ENCODE data around the gene MMP23B. TPM values are rescaled to one million over a fixed set of nuclear protein-coding genes. Genes with fewer than 3 reads are reported as not detected.

MMP23B gene
- total and polyA plus RNA-seq, 10 of the 15 experiments (the other 5 are each of a cell fraction or from before 2014, with no cell fraction given) = 0.25 to 0.76 (median 0.34) TPM; not detected in 4

DNA sequence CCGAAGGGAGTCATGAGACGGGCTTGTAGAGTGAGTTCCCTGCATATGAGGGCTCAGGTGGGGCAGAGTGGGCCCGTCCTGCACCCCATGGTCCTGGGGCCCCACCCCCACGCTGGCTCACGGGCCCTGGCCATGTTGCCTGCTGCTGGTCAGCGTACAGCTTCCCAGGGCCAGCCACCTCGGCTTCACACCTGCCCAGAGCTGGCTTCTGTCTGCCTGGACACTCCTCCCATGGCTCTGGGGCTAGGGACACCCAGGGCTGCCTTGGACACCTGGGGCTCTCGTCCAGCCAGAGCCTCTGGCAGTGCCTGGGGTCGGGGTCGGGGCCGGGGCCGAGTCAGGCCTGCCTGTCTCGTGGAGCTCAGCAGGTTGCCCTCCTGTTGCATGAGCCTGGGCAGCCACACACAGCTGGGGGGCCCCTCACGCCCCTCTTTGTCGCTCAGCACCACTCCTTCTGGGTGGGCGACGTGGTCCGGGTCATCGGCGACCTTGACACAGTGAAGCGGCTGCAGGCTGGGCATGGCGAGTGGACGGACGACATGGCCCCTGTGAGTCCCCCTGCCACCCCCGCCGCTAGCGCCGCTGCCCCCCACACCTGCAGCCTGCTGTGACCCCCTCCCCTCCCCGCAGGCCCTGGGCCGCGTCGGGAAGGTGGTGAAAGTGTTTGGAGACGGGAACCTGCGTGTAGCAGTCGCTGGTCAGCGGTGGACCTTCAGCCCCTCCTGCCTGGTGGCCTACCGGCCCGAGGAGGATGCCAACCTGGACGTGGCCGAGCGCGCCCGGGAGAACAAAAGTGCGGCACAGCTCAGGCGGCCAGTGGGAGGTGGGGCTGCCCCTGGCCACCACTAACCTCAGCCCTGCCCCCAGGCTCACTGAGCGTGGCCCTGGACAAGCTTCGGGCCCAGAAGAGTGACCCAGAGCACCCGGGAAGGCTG, 5.5 kb upstream of the MMP23B start:
- H2AFZ ChIP-seq (ENCODE audit: control insufficient read depth, low read depth, low read length) = no peak overlapping the region
- POLR2A ChIA-PET = no interaction called here
- no peak overlapping the region for H3K9ac ChIP-seq (ENCODE audit: control insufficient read depth, insufficient read depth, low read length)
- SMC1A ChIA-PET (ENCODE audit: uncharacterized antibody, unreplicated experiment) = no interaction called here
- no peaks in the 10 kb centered on the region for H3K9me3 ChIP-seq (replicated peaks; ENCODE audit: control insufficient read depth, insufficient read depth, low read length)
- no peaks in the 10 kb centered on the region for H3K79me2 ChIP-seq (ENCODE audit: control insufficient read depth, insufficient read depth, low read length)
- H3K4me1 ChIP-seq (ENCODE audit: control insufficient read depth, insufficient read depth, low read length) = no peaks in the 10 kb centered on the region
- 86% methylated on average over 39 of the region's 48 CpGs for WGBS (ENCODE audit: insufficient coverage, insufficient replicate concordance, low lambda C conversion rate, missing lambda C conversion rate)
- intact Hi-C loops (cut with micrococcal nuclease; ENCODE audit: unreplicated experiment) = no loop called here
- in situ Hi-C loops (cut with MboI) = no loop called here
- TF ChIP-seq MEF2B (IDR thresholded peaks at IDR 0.05; ENCODE audit: partially characterized antibody, poor library complexity, severe bottlenecking) (no peak), CREM (IDR thresholded peaks at IDR 0.05; ENCODE audit: low read depth) (no peak)
- TF ChIP-seq, protein P1, sequence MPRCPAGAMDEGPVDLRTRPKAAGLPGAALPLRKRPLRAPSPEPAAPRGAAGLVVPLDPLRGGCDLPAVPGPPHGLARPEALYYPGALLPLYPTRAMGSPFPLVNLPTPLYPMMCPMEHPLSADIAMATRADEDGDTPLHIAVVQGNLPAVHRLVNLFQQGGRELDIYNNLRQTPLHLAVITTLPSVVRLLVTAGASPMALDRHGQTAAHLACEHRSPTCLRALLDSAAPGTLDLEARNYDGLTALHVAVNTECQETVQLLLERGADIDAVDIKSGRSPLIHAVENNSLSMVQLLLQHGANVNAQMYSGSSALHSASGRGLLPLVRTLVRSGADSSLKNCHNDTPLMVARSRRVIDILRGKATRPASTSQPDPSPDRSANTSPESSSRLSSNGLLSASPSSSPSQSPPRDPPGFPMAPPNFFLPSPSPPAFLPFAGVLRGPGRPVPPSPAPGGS (IDR thresholded peaks at IDR 0.05; ENCODE audit: borderline replicate concordance, insufficient read depth, low read depth, low read length, poor library complexity, severe bottlenecking) = peak; percentile 54
- no peak overlapping the region for H3K4me2 ChIP-seq (ENCODE audit: control insufficient read depth, insufficient read depth)
- H3K27me3 ChIP-seq (replicated peaks in 1 of 2; ENCODE audit: control insufficient read depth in 2 of 2, insufficient read depth in 2 of 2, low read length in 1 of 2) = no peaks in the 10 kb centered on the region; a peak in 1 of 4 replicates
- H4K20me1 ChIP-seq (ENCODE audit: control insufficient read depth, insufficient read depth) = no peaks in the 10 kb centered on the region
- H3K4me3 ChIP-seq = no peak overlapping the region
- no peaks in the 10 kb centered on the region for H3K36me3 ChIP-seq (ENCODE audit: control insufficient read depth in 2 of 2, insufficient read depth in 2 of 2, low read length in 1 of 2)
- no TSS peak for BruUV-seq (replicated peaks)
- CTCF ChIA-PET = no interaction called here
- DNase-seq (ENCODE audit: low read depth, low spot score) (no peak), ATAC-seq (no peak), FAIRE-seq (no peak)
- no peak overlapping the region for H3K27ac ChIP-seq (ENCODE audit: control insufficient read depth, insufficient read depth)
- RAD21 ChIA-PET (ENCODE audit: unreplicated experiment) = no interaction called here

DNA sequence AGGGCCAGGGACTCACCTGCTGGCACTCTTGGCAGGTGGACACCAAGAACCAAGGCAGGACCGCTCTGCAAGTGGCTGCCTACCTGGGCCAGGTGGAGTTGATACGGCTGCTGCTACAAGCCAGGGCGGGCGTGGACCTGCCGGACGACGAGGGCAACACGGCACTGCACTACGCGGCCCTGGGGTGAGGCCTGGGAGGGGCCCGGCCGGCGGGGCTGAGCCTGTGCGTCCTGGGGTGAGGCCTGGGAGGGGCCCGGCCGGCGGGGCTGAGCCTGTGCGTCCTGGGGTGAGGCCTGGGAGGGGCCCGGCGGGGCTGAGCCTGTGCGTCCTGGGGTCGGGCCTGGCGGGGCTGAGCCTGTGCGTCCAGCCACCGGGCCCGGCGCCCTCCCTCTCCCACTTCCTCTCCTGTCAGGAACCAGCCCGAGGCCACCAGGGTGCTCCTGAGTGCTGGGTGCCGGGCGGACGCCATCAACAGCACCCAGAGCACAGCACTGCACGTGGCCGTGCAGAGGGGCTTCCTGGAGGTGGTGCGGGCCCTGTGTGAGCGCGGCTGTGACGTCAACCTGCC, 4.6 kb upstream of the MMP23B start:
- ChIA-PET SMC1A (ENCODE audit: uncharacterized antibody, unreplicated experiment) (no interaction called here), POLR2A (no interaction called here), CTCF (no interaction called here), RAD21 (ENCODE audit: unreplicated experiment) (no interaction called here)
- Histone ChIP-seq H3K9ac (ENCODE audit: control insufficient read depth, insufficient read depth, low read length) (no peak overlapping the region), H3K4me3 (no peak overlapping the region), H4K20me1 (ENCODE audit: control insufficient read depth, insufficient read depth) (no peaks in the 10 kb centered on the region), H3K79me2 (ENCODE audit: control insufficient read depth, insufficient read depth, low read length) (no peaks in the 10 kb centered on the region), H3K4me1 (ENCODE audit: control insufficient read depth, insufficient read depth, low read length) (no peaks in the 10 kb centered on the region), H3K4me2 (ENCODE audit: control insufficient read depth, insufficient read depth) (no peak overlapping the region), H3K27me3 (replicated peaks in 1 of 2; ENCODE audit: control insufficient read depth in 2 of 2, insufficient read depth in 2 of 2, low read length in 1 of 2) (peaks cover 0 to 2% of the 10 kb centered on the region in 2 experiments; a peak in 2 of 4 replicates), H2AFZ (ENCODE audit: control insufficient read depth, low read depth, low read length) (no peak overlapping the region), H3K36me3 (ENCODE audit: control insufficient read depth in 2 of 2, insufficient read depth in 2 of 2, low read length in 1 of 2) (no peaks in the 10 kb centered on the region), H3K27ac (ENCODE audit: control insufficient read depth, insufficient read depth) (no peak overlapping the region), H3K9me3 (replicated peaks; ENCODE audit: control insufficient read depth, insufficient read depth, low read length) (no peaks in the 10 kb centered on the region)
- no peak for TF ChIP-seq JUNB (IDR thresholded peaks at IDR 0.05)
- TF ChIP-seq CBX5 (IDR thresholded peaks at IDR 0.05; ENCODE audit: low read depth) = no peak
- TF ChIP-seq SPI1 (IDR thresholded peaks at IDR 0.05; ENCODE audit: borderline replicate concordance, insufficient read depth, low read depth, low read length) = no peak
- no peak for TF ChIP-seq YBX1 (IDR thresholded peaks at IDR 0.05)
- TF ChIP-seq, protein P2, sequence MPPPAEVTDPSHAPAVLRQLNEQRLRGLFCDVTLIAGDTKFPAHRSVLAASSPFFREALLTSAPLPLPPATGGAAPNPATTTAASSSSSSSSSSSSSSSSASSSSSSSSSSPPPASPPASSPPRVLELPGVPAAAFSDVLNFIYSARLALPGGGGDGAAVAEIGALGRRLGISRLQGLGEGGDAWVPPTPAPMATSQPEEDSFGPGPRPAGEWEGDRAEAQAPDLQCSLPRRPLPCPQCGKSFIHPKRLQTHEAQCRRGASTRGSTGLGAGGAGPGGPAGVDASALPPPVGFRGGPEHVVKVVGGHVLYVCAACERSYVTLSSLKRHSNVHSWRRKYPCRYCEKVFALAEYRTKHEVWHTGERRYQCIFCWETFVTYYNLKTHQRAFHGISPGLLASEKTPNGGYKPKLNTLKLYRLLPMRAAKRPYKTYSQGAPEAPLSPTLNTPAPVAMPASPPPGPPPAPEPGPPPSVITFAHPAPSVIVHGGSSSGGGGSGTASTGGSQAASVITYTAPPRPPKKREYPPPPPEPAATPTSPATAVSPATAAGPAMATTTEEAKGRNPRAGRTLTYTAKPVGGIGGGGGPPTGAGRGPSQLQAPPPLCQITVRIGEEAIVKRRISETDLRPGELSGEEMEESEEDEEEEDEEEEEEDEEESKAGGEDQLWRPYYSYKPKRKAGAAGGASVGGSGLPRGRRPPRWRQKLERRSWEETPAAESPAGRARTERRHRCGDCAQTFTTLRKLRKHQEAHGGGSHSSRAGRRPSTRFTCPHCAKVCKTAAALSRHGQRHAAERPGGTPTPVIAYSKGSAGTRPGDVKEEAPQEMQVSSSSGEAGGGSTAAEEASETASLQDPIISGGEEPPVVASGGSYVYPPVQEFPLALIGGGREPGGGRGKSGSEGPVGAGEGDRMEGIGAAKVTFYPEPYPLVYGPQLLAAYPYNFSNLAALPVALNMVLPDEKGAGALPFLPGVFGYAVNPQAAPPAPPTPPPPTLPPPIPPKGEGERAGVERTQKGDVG (CRISPR knock-in tag; IDR thresholded peaks at IDR 0.05) = no peak
- intact Hi-C loops (cut with micrococcal nuclease; ENCODE audit: unreplicated experiment) (no loop called here), in situ Hi-C loops (cut with MboI) (no loop called here)
- no TSS peak for BruUV-seq (replicated peaks)
- FAIRE-seq (no peak), ATAC-seq (no peak), DNase-seq (ENCODE audit: low read depth, low spot score) (no peak)
- WGBS (ENCODE audit: insufficient coverage, insufficient replicate concordance, low lambda C conversion rate, missing lambda C conversion rate) = 89% methylated on average over 11 of the region's 37 CpGs

All from GM12878 (cell line).